Fibroblast of lung (primary cell): ENCODE measurements around the gene ATAD3B. TPM values are rescaled to one million over a fixed set of nuclear protein-coding genes. Genes with fewer than 3 reads are reported as not detected.
"Not testable (repeated sequence)": the region's sequence is repeated elsewhere in the genome, so short reads cannot be mapped to it uniquely, and the experiment has no call there.

Source experiments
- DNase-seq, 2 donors: peaks; one replicate each; pipeline versions ENCODE4 v3.0.0 to v3.0.0-alpha.2; 2010; ENCODE audit warnings: low read depth in 2 of 2
- H2AFZ ChIP-seq: 2 replicates; pipeline ENCODE4 v1.5.1; 2012; ENCODE audit warnings: low read length, control low read depth, inconsistent platforms
- H3K27ac ChIP-seq: 2 replicates; pipeline ENCODE4 v1.5.1; 2011; ENCODE audit warnings: low read length, control low read depth; ENCODE audit not compliant: insufficient read depth
- H3K27me3 ChIP-seq: 2 replicates; pipeline ENCODE4 v1.5.1; 2011; ENCODE audit warnings: mild to moderate bottlenecking, low read length; ENCODE audit not compliant: control insufficient read depth, insufficient read depth
- H3K36me3 ChIP-seq: 2 replicates; pipeline ENCODE4 v1.5.1; 2011; ENCODE audit warnings: low read length; ENCODE audit not compliant: control insufficient read depth, insufficient read depth
- H3K4me1 ChIP-seq: 2 replicates; pipeline ENCODE4 v1.5.1; 2011; ENCODE audit warnings: low read length; ENCODE audit not compliant: control insufficient read depth, insufficient read depth; ENCODE audit errors: extremely low read depth
- H3K4me2 ChIP-seq: 2 replicates; pipeline ENCODE4 v1.5.1; 2011; ENCODE audit warnings: low read length, control low read depth; ENCODE audit not compliant: insufficient read depth; ENCODE audit errors: extremely low read depth
- H3K4me3 ChIP-seq, 4 experiments: fragments of 200-600 bp in 1 of 4; sonication (generic) in 1 of 4; replicated peaks in 1 of 4; 2 replicates each; pipeline ENCODE4 v1.5.1; 2011 to 2016; ENCODE audit warnings: low read length in 4 of 4, low read depth in 3 of 4, mild to moderate bottlenecking in 3 of 4, control low read depth in 2 of 4, inconsistent platforms in 1 of 4, mixed read lengths in 1 of 4; ENCODE audit not compliant: insufficient read depth in 1 of 4; ENCODE audit errors: control extremely low read depth in 1 of 4
- H3K79me2 ChIP-seq: 2 replicates; pipeline ENCODE4 v1.5.1; 2012; ENCODE audit warnings: mild to moderate bottlenecking, low read length, inconsistent platforms; ENCODE audit not compliant: control insufficient read depth, insufficient read depth
- H3K9ac ChIP-seq: 2 replicates; pipeline ENCODE4 v1.5.1; 2011; ENCODE audit warnings: mild to moderate bottlenecking, low read length, control low read depth; ENCODE audit not compliant: insufficient read depth
- H3K9me3 ChIP-seq: 2 replicates; pipeline ENCODE4 v1.5.1; 2012; ENCODE audit warnings: low read depth, low read length; ENCODE audit not compliant: control insufficient read depth, insufficient read depth
- H4K20me1 ChIP-seq: 2 replicates; pipeline ENCODE4 v1.5.1; 2011; ENCODE audit warnings: low read length; ENCODE audit not compliant: control insufficient read depth, insufficient read depth; ENCODE audit errors: extremely low read depth
- CTCF ChIP-seq, 2 donors: IDR thresholded peaks in 1 of 2; conservative IDR thresholded peaks in 1 of 2; 1 replicate in 1 of 2; 2 replicates in 1 of 2; pipeline ENCODE4 v1.5.1; 2011 to 2012; ENCODE audit warnings: low read length in 2 of 2, control low read depth in 1 of 2, inconsistent platforms in 1 of 2, low read depth in 1 of 2, mild to moderate bottlenecking in 1 of 2
- EZH2 ChIP-seq: IDR thresholded peaks from 2 replicates; pipeline ENCODE4 v1.5.1; 2012; ENCODE audit warnings: low read length, control low read depth, mild to moderate bottlenecking; ENCODE audit errors: missing control alignments
- polyA plus RNA-seq, 2 donors: library from polyadenylated mRNA; depleted of rRNA in 1 of 2; stranded (reverse) in 1 of 2; unstranded in 1 of 2; fragments of >200 nt; gene quantifications; 2 replicates each; pipeline ENCODE4 v1.2.1, GENCODE V29; 2011 to 2012; ENCODE audit warnings: missing spikeins in 1 of 2
- total RNA-seq: library from RNA; depleted of rRNA; stranded (reverse); fragments of >200 nt; gene quantifications from 2 replicates; pipeline ENCODE4 v1.2.1, GENCODE V29; 2014

Gene ATAD3B
- total and polyA plus RNA-seq, 2 donors (not counting 1 experiment from before 2014, with no cell fraction given): 7.0 to 15.0 TPM

DNA sequence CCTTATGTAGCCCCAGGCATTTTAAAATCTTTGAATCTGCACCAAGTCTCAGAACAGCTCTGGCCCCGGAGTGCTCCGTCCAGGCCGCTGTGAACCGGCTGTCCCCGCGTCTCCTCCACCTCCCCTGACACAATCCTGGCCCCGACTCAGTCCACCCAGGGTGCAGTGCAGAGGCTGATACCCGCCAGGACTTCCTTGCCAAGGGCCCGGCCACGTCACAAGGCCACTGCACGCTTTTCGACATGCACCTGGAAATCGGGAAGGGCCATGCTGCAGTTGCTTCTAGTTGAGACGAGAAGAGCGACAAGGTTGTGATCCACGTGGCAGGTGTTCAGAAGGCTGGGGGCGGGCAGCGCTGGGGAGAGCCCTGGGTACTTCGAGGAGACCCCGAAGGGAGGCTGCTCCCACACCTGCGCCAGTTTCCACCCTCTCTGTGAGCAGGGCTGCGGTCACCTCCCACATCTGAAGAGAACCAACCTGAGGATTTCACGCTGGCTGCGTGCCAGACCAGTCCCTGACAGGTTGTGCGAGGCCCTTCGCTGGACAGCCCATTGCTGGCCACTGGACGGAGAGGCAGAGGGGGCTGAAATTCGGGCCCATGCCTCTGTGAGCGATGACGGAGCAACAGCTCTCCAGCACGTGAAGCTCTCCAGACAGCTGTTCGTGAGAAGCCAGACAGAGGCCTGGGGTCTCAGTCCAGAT is 29.3 kb upstream of the ATAD3B start:
- H4K20me1 ChIP-seq: no peaks in the 10 kb centered on the region
- H3K9me3 ChIP-seq: no peaks in the 10 kb centered on the region
- no peaks in the 10 kb centered on the region for H3K36me3 ChIP-seq
- no peaks in the 10 kb centered on the region for H3K79me2 ChIP-seq
- H3K27ac ChIP-seq: no peak overlapping the region
- H3K4me1 ChIP-seq: no peaks in the 10 kb centered on the region
- no peaks in the 10 kb centered on the region for H3K27me3 ChIP-seq
- TF ChIP-seq EZH2: no peak
- no peak for TF ChIP-seq CTCF (conservative IDR thresholded peaks at IDR 0.05 in 1 of 2, IDR thresholded peaks at IDR 0.05 in 1 of 2; ENCODE audit: low read depth in 1 of 2, low read length in 2 of 2)
- H2AFZ ChIP-seq: no peak overlapping the region
- no peak for DNase-seq
- H3K4me3 ChIP-seq: no peak overlapping the region
- H3K9ac ChIP-seq: no peak overlapping the region
- H3K4me2 ChIP-seq: no peak overlapping the region

- H3K4me1 ChIP-seq, H3K9ac ChIP-seq, H4K20me1 ChIP-seq, H3K4me2 ChIP-seq, H2AFZ ChIP-seq, H3K36me3 ChIP-seq, H3K27ac ChIP-seq, DNase-seq, H3K79me2 ChIP-seq, H3K4me3 ChIP-seq, H3K9me3 ChIP-seq, H3K27me3 ChIP-seq: not testable (repeated sequence)
Observed at GRCh38 chr1:1446631-1447030, 24.9 kb upstream of the ATAD3B start.

GRCh38 chr1:1449099-1449739 is 22.3 kb upstream of the ATAD3B start, which contains the start of gene ATAD3C:
Gene ATAD3C (plus strand): TSS chr1:1449689. CDS start chr1:1450684, 995 bp downstream.
- H3K27me3 ChIP-seq: no peaks in the 10 kb centered on the region
- no peaks in the 10 kb centered on the region for H3K9me3 ChIP-seq
- no peak within 1 kb of the TSS for H3K4me2 ChIP-seq
- no peak within 1 kb of the TSS for H3K4me3 ChIP-seq
- H3K36me3 ChIP-seq: no peaks in the 10 kb centered on the region
- no peaks in the 10 kb centered on the region for H3K79me2 ChIP-seq
- no peak within 1 kb of the TSS for H3K9ac ChIP-seq
- no peak for TF ChIP-seq CTCF (conservative IDR thresholded peaks at IDR 0.05 in 1 of 2, IDR thresholded peaks at IDR 0.05 in 1 of 2; ENCODE audit: low read depth in 1 of 2, low read length in 2 of 2)
- TF ChIP-seq EZH2: no peak
- no peak within 1 kb of the TSS for H3K27ac ChIP-seq
- no peak for DNase-seq
- no peaks in the 10 kb centered on the region for H3K4me1 ChIP-seq
- H4K20me1 ChIP-seq: no peaks in the 10 kb centered on the region
- no peak within 1 kb of the TSS for H2AFZ ChIP-seq

- not testable (repeated sequence) for H3K4me2 ChIP-seq, H3K9ac ChIP-seq, H3K27me3 ChIP-seq, H3K79me2 ChIP-seq, DNase-seq, H3K4me3 ChIP-seq, H4K20me1 ChIP-seq, H3K36me3 ChIP-seq, H3K27ac ChIP-seq, H3K9me3 ChIP-seq, H3K4me1 ChIP-seq, H2AFZ ChIP-seq
Observed at GRCh38 chr1:1450616-1451015, 20.9 kb upstream of the ATAD3B start.
